BLaER1 treated with 17β-estradiol and CSF1 and Interleukin-3, amounts not matched to agents 10 nM and 100 nM (cell line): Measurements from ENCODE around the gene COX17.

Experiments used
- H3K27ac ChIP-seq, 11 experiments: shearing (Covaris generic); formaldehyde crosslinking; 2 replicates each; pipeline ENCODE4 v1.8.1; 2022
- H3K27me3 ChIP-seq, 11 experiments: shearing (Covaris generic); formaldehyde crosslinking; 2 replicates each; pipeline ENCODE4 v1.8.1; 2022
- H3K36me3 ChIP-seq, 11 experiments: shearing (Covaris generic); formaldehyde crosslinking; 2 replicates each; pipeline ENCODE4 v1.8.1; 2022
- H3K4me1 ChIP-seq, 10 experiments: shearing (Covaris generic); formaldehyde crosslinking; 2 replicates each; pipeline ENCODE4 v1.8.1; 2022
- H3K4me2 ChIP-seq, 11 experiments: shearing (Covaris generic); formaldehyde crosslinking; 2 replicates each; pipeline ENCODE4 v1.8.1; 2022
- H3K4me3 ChIP-seq, 10 experiments: shearing (Covaris generic); formaldehyde crosslinking; 2 replicates each; pipeline ENCODE4 v1.8.1; 2022
- H3K9ac ChIP-seq, 11 experiments: shearing (Covaris generic); formaldehyde crosslinking; 2 replicates each; pipeline ENCODE4 v1.8.1; 2022
- H3K9me3 ChIP-seq, 11 experiments: shearing (Covaris generic); formaldehyde crosslinking; replicated peaks in 1 of 11; 2 replicates each; pipeline ENCODE4 v1.8.1; 2022
- H4K20me1 ChIP-seq, 11 experiments: shearing (Covaris generic); formaldehyde crosslinking; 2 replicates each; pipeline ENCODE4 v1.8.1; 2022
- Cebpa-rat ChIP-seq, 11 experiments: shearing (Covaris generic); IDR thresholded peaks; 2 replicates each; pipeline ENCODE4 v1.8.1; 2022

Gene COX17

GRCh38 chr3:119664370-119664769, 12.8 kb downstream of the COX17 start:
- peaks cover 0 to 94% (median 3%) of the 10 kb centered on the region in 10 experiments; a peak in 10 of 20 replicates for H3K4me1 ChIP-seq
- no peak for TF ChIP-seq Cebpa-rat (IDR thresholded peaks at IDR 0.05)
- H3K36me3 ChIP-seq, result peaks cover 10 to 23% (median 16%) of the 10 kb centered on the region in 11 experiments; a peak in 18 of 22 replicates
- H3K27me3 ChIP-seq, result no peaks in the 10 kb centered on the region
- peak overlapping the region in 4 of 11 experiments; percentile 55 to 78 (median 76); a peak in 7 of 22 replicates for H3K9ac ChIP-seq
- H3K4me2 ChIP-seq, result peak overlapping the region in 4 of 11 experiments; percentile 1 to 72 (median 51); a peak in 6 of 22 replicates
- H4K20me1 ChIP-seq, result no peaks in the 10 kb centered on the region
- H3K9me3 ChIP-seq, result no peaks in the 10 kb centered on the region
- no peak overlapping the region for H3K4me3 ChIP-seq
- peak overlapping the region in 5 of 11 experiments; percentile 42 to 94 (median 89); a peak in 10 of 22 replicates for H3K27ac ChIP-seq

- Histone ChIP-seq H3K4me2 (peak overlapping the region in 3 of 11 experiments; percentile 49 to 72 (median 53); a peak in 6 of 22 replicates), H3K4me3 (no peak overlapping the region), H4K20me1 (no peaks in the 10 kb centered on the region), H3K9me3 (no peaks in the 10 kb centered on the region), H3K27ac (peak overlapping the region in 5 of 11 experiments; percentile 42 to 94 (median 89); a peak in 8 of 22 replicates), H3K4me1 (peaks cover 0 to 94% (median 4%) of the 10 kb centered on the region in 10 experiments; a peak in 10 of 20 replicates), H3K36me3 (peaks cover 5 to 18% (median 12%) of the 10 kb centered on the region in 11 experiments; a peak in 18 of 22 replicates), H3K27me3 (no peaks in the 10 kb centered on the region), H3K9ac (peak overlapping the region in 4 of 11 experiments; percentile 55 to 78 (median 76); a peak in 6 of 22 replicates)
- TF ChIP-seq Cebpa-rat (IDR thresholded peaks at IDR 0.05), result no peak
Measured at GRCh38 chr3:119663885-119664284, 13.3 kb downstream of the COX17 start.

GRCh38 chr3:119662604-119663373, 14.4 kb downstream of the COX17 start:
- TF ChIP-seq Cebpa-rat (IDR thresholded peaks at IDR 0.05), result no peak
- Histone ChIP-seq H3K4me3 (no peak overlapping the region), H3K9ac (peak overlapping the region in 2 of 11 experiments; percentile 28 to 54; a peak in 2 of 22 replicates), H3K27me3 (no peaks in the 10 kb centered on the region), H3K4me2 (peak overlapping the region in 3 of 11 experiments; percentile 49 to 72 (median 53); a peak in 6 of 22 replicates), H3K27ac (peak overlapping the region in 4 of 11 experiments; percentile 10 to 94 (median 90); a peak in 6 of 22 replicates), H4K20me1 (no peaks in the 10 kb centered on the region), H3K36me3 (peaks cover 0 to 7% (median under 1%) of the 10 kb centered on the region in 11 experiments; a peak in 4 of 22 replicates), H3K9me3 (no peaks in the 10 kb centered on the region), H3K4me1 (peaks cover 0 to 99% (median 8%) of the 10 kb centered on the region in 10 experiments; a peak in 12 of 20 replicates)

GRCh38 chr3:119660474-119661440, 16.4 kb downstream of the COX17 start, which contains the start of gene POPDC2:
Gene POPDC2 (minus strand): TSS chr3:119660589. CDS start chr3:119660423, 166 bp downstream.
- Histone ChIP-seq H3K9ac (0 out of 22 replicates have a peak within 1 kb of the TSS, but pooled peaks of 2 of the 11 experiments have one; percentile 1), H3K27ac (peak within 1 kb of the TSS in 4 of 11 experiments; percentile 30 to 94 (median 69); a peak in 5 of 22 replicates), H3K9me3 (no peaks in the 10 kb centered on the region)

GRCh38 chr3:119659606-119660291, 17.5 kb downstream of the COX17 start:
- no peak overlapping the region for H3K4me3 ChIP-seq
- TF ChIP-seq Cebpa-rat (IDR thresholded peaks at IDR 0.05), result no peak
- H3K36me3 ChIP-seq, result no peaks in the 10 kb centered on the region
- peak overlapping the region in 4 of 11 experiments; percentile 30 to 64 (median 48); a peak in 5 of 22 replicates for H3K27ac ChIP-seq
- H3K27me3 ChIP-seq, result no peaks in the 10 kb centered on the region
- peaks cover 0 to 87% (median 10%) of the 10 kb centered on the region in 10 experiments; a peak in 12 of 20 replicates for H3K4me1 ChIP-seq
- H3K9ac ChIP-seq, result 0 out of 22 replicates have a peak overlapping the region, but pooled peaks of 1 of the 11 experiments have one; percentile 1
- no peaks in the 10 kb centered on the region for H4K20me1 ChIP-seq
- peak overlapping the region in 5 of 11 experiments; percentile 30 to 88 (median 77); a peak in 9 of 22 replicates for H3K4me2 ChIP-seq
- H3K9me3 ChIP-seq, result no peaks in the 10 kb centered on the region

More at GRCh38 chr3:119660474-119661440, 16.4 kb downstream of the COX17 start, which contains the start of gene POPDC2:
- Histone ChIP-seq H3K36me3 (no peaks in the 10 kb centered on the region), H4K20me1 (no peaks in the 10 kb centered on the region), H3K27me3 (no peaks in the 10 kb centered on the region), H3K4me3 (no peak within 1 kb of the TSS), H3K4me1 (peaks cover 0 to 95% (median 10%) of the 10 kb centered on the region in 10 experiments; a peak in 12 of 20 replicates), H3K4me2 (peak within 1 kb of the TSS in 5 of 11 experiments; percentile 30 to 88 (median 77); a peak in 9 of 22 replicates)
- no peak for TF ChIP-seq Cebpa-rat (IDR thresholded peaks at IDR 0.05)

- Histone ChIP-seq H3K4me3 (no peak overlapping the region), H3K9me3 (no peaks in the 10 kb centered on the region), H3K27me3 (no peaks in the 10 kb centered on the region), H3K4me1 (peaks cover 0 to 87% (median 10%) of the 10 kb centered on the region in 10 experiments; a peak in 12 of 20 replicates), H3K36me3 (no peaks in the 10 kb centered on the region), H3K9ac (no peak overlapping the region; a peak in 1 of 22 replicates), H3K27ac (peak overlapping the region in 2 of 11 experiments; percentile 51 to 64; a peak in 5 of 22 replicates), H4K20me1 (no peaks in the 10 kb centered on the region), H3K4me2 (peak overlapping the region in 4 of 11 experiments; percentile 50 to 88 (median 80); a peak in 6 of 22 replicates)
- TF ChIP-seq Cebpa-rat (IDR thresholded peaks at IDR 0.05), result no peak
Measured at GRCh38 chr3:119658994-119659393, 18.2 kb downstream of the COX17 start.

- Histone ChIP-seq H3K9me3 (no peaks in the 10 kb centered on the region), H3K27me3 (no peaks in the 10 kb centered on the region), H3K27ac (peak overlapping the region in 4 of 11 experiments; percentile 5 to 64 (median 52); a peak in 6 of 22 replicates), H3K9ac (peak overlapping the region in 1 of 11 experiments; percentile 48; a peak in 2 of 22 replicates), H3K4me1 (peaks cover 0 to 87% (median 10%) of the 10 kb centered on the region in 10 experiments; a peak in 12 of 20 replicates), H4K20me1 (no peaks in the 10 kb centered on the region), H3K4me2 (peak overlapping the region in 7 of 11 experiments; percentile 1 to 88 (median 10); a peak in 9 of 22 replicates), H3K36me3 (no peaks in the 10 kb centered on the region), H3K4me3 (no peak overlapping the region)
- no peak for TF ChIP-seq Cebpa-rat (IDR thresholded peaks at IDR 0.05)
Measured at GRCh38 chr3:119657887-119658702, 19.1 kb downstream of the COX17 start.
